GM23338 (cell line): Measurements from ENCODE around the gene MEP1A. TPM values are rescaled to one million over a fixed set of nuclear protein-coding genes. Genes with fewer than 3 reads are reported as not detected.

Experiments
- ATAC-seq: fragments of 200-7000 bp; cut with Tn5 transposase; 3 replicates; pipeline ENCODE4 v1.9.1; 2020
- DNase-seq: peaks from one replicate; pipeline ENCODE4 v3.0.0-alpha.2; 2015; ENCODE audit warnings: low spot score
- H2AFZ ChIP-seq: fragments of 200-600 bp; sonication (generic); 2 replicates; pipeline ENCODE4 v1.8.0; 2016; ENCODE audit warnings: antibody characterized with exemption, mild to moderate bottlenecking, moderate library complexity
- H3F3A ChIP-seq: fragments of 200-600 bp; sonication (generic); replicated peaks from 2 replicates; pipeline ENCODE4 v1.8.0; 2017; ENCODE audit warnings: antibody characterized with exemption, mixed run types, low read depth
- H3K27ac ChIP-seq: fragments of 200-600 bp; sonication (generic); 2 replicates; pipeline ENCODE4 v1.6.1; 2016; ENCODE audit warnings: low read depth
- H3K27me3 ChIP-seq: fragments of 200-600 bp; sonication (generic); 2 replicates; pipeline ENCODE4 v1.8.0; 2016; ENCODE audit warnings: mild to moderate bottlenecking, mixed run types, moderate library complexity; ENCODE audit not compliant: insufficient read depth
- H3K36me3 ChIP-seq: fragments of 200-600 bp; sonication (generic); 2 replicates; pipeline ENCODE4 v1.8.0; 2016; ENCODE audit warnings: mild to moderate bottlenecking; ENCODE audit not compliant: insufficient read depth
- H3K4me1 ChIP-seq: fragments of 200-600 bp; sonication (generic); 2 replicates; pipeline ENCODE4 v1.8.0; 2016; ENCODE audit warnings: mild to moderate bottlenecking, moderate library complexity; ENCODE audit not compliant: insufficient read depth
- H3K4me2 ChIP-seq: fragments of 200-600 bp; sonication (generic); 2 replicates; pipeline ENCODE4 v1.7.1; 2017; ENCODE audit warnings: mixed run types
- H3K4me3 ChIP-seq: fragments of 200-600 bp; sonication (generic); 2 replicates; pipeline ENCODE4 v1.6.1; 2016; ENCODE audit warnings: mixed run types
- H3K79me2 ChIP-seq: fragments of 200-600 bp; sonication (generic); replicated peaks from 2 replicates; pipeline ENCODE4 v1.8.0; 2017; ENCODE audit warnings: mild to moderate bottlenecking; ENCODE audit not compliant: insufficient read depth
- H3K9me2 ChIP-seq: fragments of 200-600 bp; sonication (generic); 2 replicates; pipeline ENCODE4 v1.8.0; 2017; ENCODE audit not compliant: insufficient read depth
- H4K20me1 ChIP-seq: fragments of 200-600 bp; sonication (generic); replicated peaks from 2 replicates; pipeline ENCODE4 v1.8.0; 2017; ENCODE audit warnings: mild to moderate bottlenecking; ENCODE audit not compliant: insufficient read depth
- H3K27ac Mint-ChIP-seq: 2 replicates; pipeline ENCODE4 v1.8.0; 2020; ENCODE audit warnings: inconsistent platforms, mild to moderate bottlenecking, moderate library complexity, mixed read lengths
- H3K27me3 Mint-ChIP-seq: 3 replicates; pipeline ENCODE4 v1.8.0; 2022; ENCODE audit warnings: low read depth, mild to moderate bottlenecking, moderate library complexity, mixed read lengths, inconsistent platforms; ENCODE audit not compliant: insufficient read depth, poor library complexity
- H3K36me3 Mint-ChIP-seq: 3 replicates; pipeline ENCODE4 v1.8.0; 2021; ENCODE audit warnings: low read depth, mild to moderate bottlenecking, inconsistent platforms, moderate library complexity, mixed read lengths
- H3K4me1 Mint-ChIP-seq: 3 replicates; pipeline ENCODE4 v1.8.0; 2020; ENCODE audit warnings: mild to moderate bottlenecking, inconsistent platforms, mixed read lengths
- H3K4me3 Mint-ChIP-seq: 3 replicates; pipeline ENCODE4 v1.8.0; 2021; ENCODE audit warnings: moderate library complexity, mild to moderate bottlenecking, inconsistent platforms, mixed read lengths
- H3K9me3 Mint-ChIP-seq: 3 replicates; pipeline ENCODE4 v1.8.0; 2020; ENCODE audit warnings: moderate library complexity, mild to moderate bottlenecking, inconsistent platforms, mixed read lengths
- CREB1 ChIP-seq: fragments of 250-450 bp; sonication (Bioruptor Pico); IDR thresholded peaks from 2 replicates; pipeline ENCODE4 v1.5.0; 2020; ENCODE audit warnings: low read depth, mild to moderate bottlenecking, moderate library complexity
- CTCF ChIP-seq, 2 experiments: fragments of 200-600 bp in 1 of 2; sonication (generic) in 1 of 2; conservative IDR thresholded peaks; 2 replicates each; pipeline versions ENCODE4 v1.5.1 to v1.6.1; 2016 to 2017; ENCODE audit warnings: antibody characterized with exemption in 2 of 2, low read depth in 2 of 2, mild to moderate bottlenecking in 2 of 2, moderate library complexity in 1 of 2
- EZH2 ChIP-seq: fragments of 200-600 bp; sonication (generic); IDR thresholded peaks from one replicate; pipeline ENCODE4 v1.8.0; 2017; ENCODE audit warnings: antibody characterized with exemption, mild to moderate bottlenecking, low read depth; ENCODE audit not compliant: unreplicated experiment
- EZH2phosphoT487 ChIP-seq: fragments of 200-600 bp; sonication (generic); IDR thresholded peaks from one replicate; pipeline ENCODE4 v1.8.1; 2018; ENCODE audit warnings: antibody characterized with exemption; ENCODE audit not compliant: unreplicated experiment
- JUNB ChIP-seq: IDR thresholded peaks from one replicate; pipeline ENCODE4 v1.6.1; 2016; ENCODE audit warnings: antibody characterized with exemption; ENCODE audit not compliant: unreplicated experiment
- NANOG ChIP-seq: IDR thresholded peaks from 2 replicates; pipeline ENCODE4 v1.6.1; 2016; ENCODE audit warnings: antibody characterized with exemption, borderline replicate concordance
- POLR2AphosphoS5 ChIP-seq: IDR thresholded peaks from 2 replicates; pipeline ENCODE4 v1.6.1; 2016; ENCODE audit warnings: antibody characterized with exemption, low read depth
- STAT1 ChIP-seq: IDR thresholded peaks from one replicate; pipeline ENCODE4 v1.6.1; 2016; ENCODE audit warnings: antibody characterized with exemption; ENCODE audit not compliant: unreplicated experiment
- ZNF114 ChIP-seq: fragments of 250-450 bp; sonication (Bioruptor Pico); IDR thresholded peaks from 2 replicates; pipeline ENCODE4 v1.5.0; 2020; ENCODE audit warnings: mild to moderate bottlenecking, moderate library complexity
- ZNF331 ChIP-seq: fragments of 250-450 bp; sonication (Bioruptor Pico); IDR thresholded peaks from 2 replicates; pipeline ENCODE4 v1.5.0; 2020; ENCODE audit warnings: low read depth, mild to moderate bottlenecking, moderate library complexity
- polyA plus RNA-seq: library from polyadenylated mRNA; unstranded; fragments of >200 nt; fragmentation: Nextera tagmentation; extraction: Ambion mirVana; gene quantifications from 2 replicates; pipeline ENCODE4 v1.2.1, GENCODE V29; 2016
- total RNA-seq: library from RNA; depleted of rRNA; stranded (reverse); fragments of >200 nt; shearing (Covaris generic); gene quantifications from 2 replicates; pipeline ENCODE4 v1.2.3, GENCODE V29; 2014
- TF ChIP-seq, protein P1 (sequence below): fragments of 250-450 bp; sonication (Bioruptor Pico); IDR thresholded peaks from 2 replicates; pipeline ENCODE4 v1.5.0; 2020; ENCODE audit warnings: mild to moderate bottlenecking, moderate library complexity
- TF ChIP-seq, protein P2 (sequence below): IDR thresholded peaks from 2 replicates; pipeline ENCODE4 v1.6.1; 2016; ENCODE audit warnings: antibody characterized with exemption
- TF ChIP-seq, protein P3 (sequence below): IDR thresholded peaks from one replicate; pipeline ENCODE4 v1.6.1; 2018; ENCODE audit warnings: antibody characterized with exemption; ENCODE audit not compliant: unreplicated experiment

The MEP1A gene
- total and polyA plus RNA-seq, 2 experiments from 2014 or later = not detected

DNA sequence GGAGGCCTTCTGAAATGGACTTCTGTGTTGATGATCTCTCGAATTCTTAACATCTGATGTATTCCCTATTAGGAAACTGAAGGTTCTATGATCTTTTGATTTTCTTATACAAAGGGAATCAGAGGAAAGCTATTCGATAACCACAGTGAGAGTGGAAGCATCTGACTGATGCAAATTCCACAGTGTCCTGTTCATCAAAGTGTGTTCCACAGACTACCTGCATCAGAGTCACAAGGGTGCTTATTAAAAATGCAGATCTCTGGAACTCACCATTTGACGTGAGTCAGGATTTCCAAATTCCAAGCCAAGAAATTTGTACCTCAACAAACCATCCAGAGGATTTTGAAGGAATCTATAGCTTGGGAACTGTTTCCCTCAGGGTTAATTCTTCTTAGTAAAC lies 4.4 kb upstream of the MEP1A start:
- Histone ChIP-seq H3F3A (no peaks in the 10 kb centered on the region), H3K4me1 (no peaks in the 10 kb centered on the region), H3K4me3 (no peak overlapping the region), H3K27me3 (no peaks in the 10 kb centered on the region), H3K27ac (no peak overlapping the region), H3K79me2 (no peaks in the 10 kb centered on the region), H3K4me2 (no peak overlapping the region), H2AFZ (no peak overlapping the region), H4K20me1 (no peaks in the 10 kb centered on the region), H3K9me2 (no peaks in the 10 kb centered on the region; the same call in 1 of the 2 replicates), H3K36me3 (no peaks in the 10 kb centered on the region)
- Mint-ChIP-seq H3K27ac (no peak overlapping the region), H3K4me1 (no peaks in the 10 kb centered on the region), H3K9me3 (no peaks in the 10 kb centered on the region), H3K4me3 (no peak overlapping the region), H3K36me3 (no peaks in the 10 kb centered on the region), H3K27me3 (no peaks in the 10 kb centered on the region)
- DNase-seq (no peak), ATAC-seq (no peak)
- TF ChIP-seq POLR2AphosphoS5 (no peak), JUNB (no peak), ZNF114 (CRISPR knock-in tag) (no peak), STAT1 (no peak), CREB1 (no peak), CTCF (conservative IDR thresholded peaks at IDR 0.05; ENCODE audit: low read depth in 2 of 2) (no peak), EZH2phosphoT487 (no peak), ZNF331 (CRISPR knock-in tag) (no peak), EZH2 (no peak), NANOG (no peak)
- TF ChIP-seq, protein P1, sequence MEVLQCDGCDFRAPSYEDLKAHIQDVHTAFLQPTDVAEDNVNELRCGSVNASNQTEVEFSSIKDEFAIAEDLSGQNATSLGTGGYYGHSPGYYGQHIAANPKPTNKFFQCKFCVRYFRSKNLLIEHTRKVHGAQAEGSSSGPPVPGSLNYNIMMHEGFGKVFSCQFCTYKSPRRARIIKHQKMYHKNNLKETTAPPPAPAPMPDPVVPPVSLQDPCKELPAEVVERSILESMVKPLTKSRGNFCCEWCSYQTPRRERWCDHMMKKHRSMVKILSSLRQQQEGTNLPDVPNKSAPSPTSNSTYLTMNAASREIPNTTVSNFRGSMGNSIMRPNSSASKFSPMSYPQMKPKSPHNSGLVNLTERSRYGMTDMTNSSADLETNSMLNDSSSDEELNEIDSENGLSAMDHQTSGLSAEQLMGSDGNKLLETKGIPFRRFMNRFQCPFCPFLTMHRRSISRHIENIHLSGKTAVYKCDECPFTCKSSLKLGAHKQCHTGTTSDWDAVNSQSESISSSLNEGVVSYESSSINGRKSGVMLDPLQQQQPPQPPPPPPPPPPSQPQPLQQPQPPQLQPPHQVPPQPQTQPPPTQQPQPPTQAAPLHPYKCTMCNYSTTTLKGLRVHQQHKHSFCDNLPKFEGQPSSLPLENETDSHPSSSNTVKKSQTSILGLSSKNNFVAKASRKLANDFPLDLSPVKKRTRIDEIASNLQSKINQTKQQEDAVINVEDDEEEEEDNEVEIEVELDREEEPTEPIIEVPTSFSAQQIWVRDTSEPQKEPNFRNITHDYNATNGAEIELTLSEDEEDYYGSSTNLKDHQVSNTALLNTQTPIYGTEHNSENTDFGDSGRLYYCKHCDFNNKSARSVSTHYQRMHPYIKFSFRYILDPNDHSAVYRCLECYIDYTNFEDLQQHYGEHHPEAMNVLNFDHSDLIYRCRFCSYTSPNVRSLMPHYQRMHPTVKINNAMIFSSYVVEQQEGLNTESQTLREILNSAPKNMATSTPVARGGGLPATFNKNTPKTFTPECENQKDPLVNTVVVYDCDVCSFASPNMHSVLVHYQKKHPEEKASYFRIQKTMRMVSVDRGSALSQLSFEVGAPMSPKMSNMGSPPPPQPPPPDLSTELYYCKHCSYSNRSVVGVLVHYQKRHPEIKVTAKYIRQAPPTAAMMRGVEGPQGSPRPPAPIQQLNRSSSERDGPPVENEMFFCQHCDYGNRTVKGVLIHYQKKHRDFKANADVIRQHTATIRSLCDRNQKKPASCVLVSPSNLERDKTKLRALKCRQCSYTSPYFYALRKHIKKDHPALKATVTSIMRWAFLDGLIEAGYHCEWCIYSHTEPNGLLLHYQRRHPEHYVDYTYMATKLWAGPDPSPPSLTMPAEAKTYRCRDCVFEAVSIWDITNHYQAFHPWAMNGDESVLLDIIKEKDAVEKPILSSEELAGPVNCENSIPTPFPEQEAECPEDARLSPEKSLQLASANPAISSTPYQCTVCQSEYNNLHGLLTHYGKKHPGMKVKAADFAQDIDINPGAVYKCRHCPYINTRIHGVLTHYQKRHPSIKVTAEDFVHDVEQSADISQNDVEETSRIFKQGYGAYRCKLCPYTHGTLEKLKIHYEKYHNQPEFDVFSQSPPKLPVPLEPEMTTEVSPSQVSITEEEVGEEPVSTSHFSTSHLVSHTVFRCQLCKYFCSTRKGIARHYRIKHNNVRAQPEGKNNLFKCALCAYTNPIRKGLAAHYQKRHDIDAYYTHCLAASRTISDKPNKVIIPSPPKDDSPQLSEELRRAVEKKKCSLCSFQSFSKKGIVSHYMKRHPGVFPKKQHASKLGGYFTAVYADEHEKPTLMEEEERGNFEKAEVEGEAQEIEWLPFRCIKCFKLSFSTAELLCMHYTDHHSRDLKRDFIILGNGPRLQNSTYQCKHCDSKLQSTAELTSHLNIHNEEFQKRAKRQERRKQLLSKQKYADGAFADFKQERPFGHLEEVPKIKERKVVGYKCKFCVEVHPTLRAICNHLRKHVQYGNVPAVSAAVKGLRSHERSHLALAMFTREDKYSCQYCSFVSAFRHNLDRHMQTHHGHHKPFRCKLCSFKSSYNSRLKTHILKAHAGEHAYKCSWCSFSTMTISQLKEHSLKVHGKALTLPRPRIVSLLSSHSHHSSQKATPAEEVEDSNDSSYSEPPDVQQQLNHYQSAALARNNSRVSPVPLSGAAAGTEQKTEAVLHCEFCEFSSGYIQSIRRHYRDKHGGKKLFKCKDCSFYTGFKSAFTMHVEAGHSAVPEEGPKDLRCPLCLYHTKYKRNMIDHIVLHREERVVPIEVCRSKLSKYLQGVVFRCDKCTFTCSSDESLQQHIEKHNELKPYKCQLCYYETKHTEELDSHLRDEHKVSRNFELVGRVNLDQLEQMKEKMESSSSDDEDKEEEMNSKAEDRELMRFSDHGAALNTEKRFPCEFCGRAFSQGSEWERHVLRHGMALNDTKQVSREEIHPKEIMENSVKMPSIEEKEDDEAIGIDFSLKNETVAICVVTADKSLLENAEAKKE (CRISPR knock-in tag) = no peak
- TF ChIP-seq, protein P2, sequence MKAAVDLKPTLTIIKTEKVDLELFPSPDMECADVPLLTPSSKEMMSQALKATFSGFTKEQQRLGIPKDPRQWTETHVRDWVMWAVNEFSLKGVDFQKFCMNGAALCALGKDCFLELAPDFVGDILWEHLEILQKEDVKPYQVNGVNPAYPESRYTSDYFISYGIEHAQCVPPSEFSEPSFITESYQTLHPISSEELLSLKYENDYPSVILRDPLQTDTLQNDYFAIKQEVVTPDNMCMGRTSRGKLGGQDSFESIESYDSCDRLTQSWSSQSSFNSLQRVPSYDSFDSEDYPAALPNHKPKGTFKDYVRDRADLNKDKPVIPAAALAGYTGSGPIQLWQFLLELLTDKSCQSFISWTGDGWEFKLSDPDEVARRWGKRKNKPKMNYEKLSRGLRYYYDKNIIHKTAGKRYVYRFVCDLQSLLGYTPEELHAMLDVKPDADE = no peak
- TF ChIP-seq, protein P3, sequence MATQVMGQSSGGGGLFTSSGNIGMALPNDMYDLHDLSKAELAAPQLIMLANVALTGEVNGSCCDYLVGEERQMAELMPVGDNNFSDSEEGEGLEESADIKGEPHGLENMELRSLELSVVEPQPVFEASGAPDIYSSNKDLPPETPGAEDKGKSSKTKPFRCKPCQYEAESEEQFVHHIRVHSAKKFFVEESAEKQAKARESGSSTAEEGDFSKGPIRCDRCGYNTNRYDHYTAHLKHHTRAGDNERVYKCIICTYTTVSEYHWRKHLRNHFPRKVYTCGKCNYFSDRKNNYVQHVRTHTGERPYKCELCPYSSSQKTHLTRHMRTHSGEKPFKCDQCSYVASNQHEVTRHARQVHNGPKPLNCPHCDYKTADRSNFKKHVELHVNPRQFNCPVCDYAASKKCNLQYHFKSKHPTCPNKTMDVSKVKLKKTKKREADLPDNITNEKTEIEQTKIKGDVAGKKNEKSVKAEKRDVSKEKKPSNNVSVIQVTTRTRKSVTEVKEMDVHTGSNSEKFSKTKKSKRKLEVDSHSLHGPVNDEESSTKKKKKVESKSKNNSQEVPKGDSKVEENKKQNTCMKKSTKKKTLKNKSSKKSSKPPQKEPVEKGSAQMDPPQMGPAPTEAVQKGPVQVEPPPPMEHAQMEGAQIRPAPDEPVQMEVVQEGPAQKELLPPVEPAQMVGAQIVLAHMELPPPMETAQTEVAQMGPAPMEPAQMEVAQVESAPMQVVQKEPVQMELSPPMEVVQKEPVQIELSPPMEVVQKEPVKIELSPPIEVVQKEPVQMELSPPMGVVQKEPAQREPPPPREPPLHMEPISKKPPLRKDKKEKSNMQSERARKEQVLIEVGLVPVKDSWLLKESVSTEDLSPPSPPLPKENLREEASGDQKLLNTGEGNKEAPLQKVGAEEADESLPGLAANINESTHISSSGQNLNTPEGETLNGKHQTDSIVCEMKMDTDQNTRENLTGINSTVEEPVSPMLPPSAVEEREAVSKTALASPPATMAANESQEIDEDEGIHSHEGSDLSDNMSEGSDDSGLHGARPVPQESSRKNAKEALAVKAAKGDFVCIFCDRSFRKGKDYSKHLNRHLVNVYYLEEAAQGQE = no peak
